VCaP (cell line): ENCODE data around the gene CERS6.

Experiments used
- H3K27ac ChIP-seq: fragments of 450-650 bp; 2 replicates; pipeline ENCODE4 v1.5.1; 2017
- TF ChIP-seq, protein P1 (sequence below): fragments of 450-650 bp; conservative IDR thresholded peaks from 2 replicates; pipeline ENCODE4 v1.5.1; 2017; ENCODE audit warnings: mild to moderate bottlenecking, moderate library complexity

CERS6 gene

DNA sequence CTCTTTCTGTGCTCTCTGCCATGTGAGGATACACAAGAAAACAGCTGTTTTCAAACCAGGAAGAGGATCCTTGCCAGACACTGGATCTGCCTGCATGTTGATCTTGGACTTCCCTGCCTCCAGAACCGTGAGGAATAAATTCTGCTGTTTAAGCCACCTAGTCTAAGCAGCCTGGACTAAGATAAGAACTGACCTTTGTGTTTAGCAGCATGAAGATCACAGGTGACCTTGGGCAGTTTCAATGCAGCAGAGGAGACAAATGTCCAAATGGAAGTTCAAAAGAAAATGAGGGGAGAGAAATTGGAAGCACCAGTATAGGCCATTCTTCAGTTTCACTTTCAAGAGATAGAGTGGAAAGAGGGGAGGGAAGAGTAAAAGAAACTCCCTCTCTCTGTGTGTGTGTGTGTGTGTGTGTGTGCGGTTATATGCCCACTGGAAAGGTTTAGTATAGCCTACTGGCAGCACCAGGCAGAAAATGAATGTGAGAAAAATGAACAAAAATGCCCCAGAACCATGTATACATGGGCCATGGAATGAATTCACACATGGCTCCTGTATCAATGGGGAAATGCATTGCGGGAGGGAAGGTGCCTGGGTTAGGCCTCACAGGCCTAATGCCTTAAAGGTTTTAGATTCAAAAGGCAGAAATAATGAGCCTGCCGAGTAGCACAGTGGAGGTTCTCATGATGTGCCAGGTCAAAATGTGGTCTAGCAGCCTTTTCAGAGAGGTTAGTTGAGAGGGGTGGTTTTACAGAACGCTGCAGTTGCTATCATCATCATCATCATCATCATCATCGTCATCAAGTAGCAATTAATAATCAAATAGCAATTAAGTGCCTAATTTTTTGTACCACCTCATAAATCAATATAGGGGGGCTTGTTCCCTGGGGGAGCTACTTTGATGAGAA, 1.1 kb upstream of the CERS6 start:
- TF ChIP-seq, protein P1, sequence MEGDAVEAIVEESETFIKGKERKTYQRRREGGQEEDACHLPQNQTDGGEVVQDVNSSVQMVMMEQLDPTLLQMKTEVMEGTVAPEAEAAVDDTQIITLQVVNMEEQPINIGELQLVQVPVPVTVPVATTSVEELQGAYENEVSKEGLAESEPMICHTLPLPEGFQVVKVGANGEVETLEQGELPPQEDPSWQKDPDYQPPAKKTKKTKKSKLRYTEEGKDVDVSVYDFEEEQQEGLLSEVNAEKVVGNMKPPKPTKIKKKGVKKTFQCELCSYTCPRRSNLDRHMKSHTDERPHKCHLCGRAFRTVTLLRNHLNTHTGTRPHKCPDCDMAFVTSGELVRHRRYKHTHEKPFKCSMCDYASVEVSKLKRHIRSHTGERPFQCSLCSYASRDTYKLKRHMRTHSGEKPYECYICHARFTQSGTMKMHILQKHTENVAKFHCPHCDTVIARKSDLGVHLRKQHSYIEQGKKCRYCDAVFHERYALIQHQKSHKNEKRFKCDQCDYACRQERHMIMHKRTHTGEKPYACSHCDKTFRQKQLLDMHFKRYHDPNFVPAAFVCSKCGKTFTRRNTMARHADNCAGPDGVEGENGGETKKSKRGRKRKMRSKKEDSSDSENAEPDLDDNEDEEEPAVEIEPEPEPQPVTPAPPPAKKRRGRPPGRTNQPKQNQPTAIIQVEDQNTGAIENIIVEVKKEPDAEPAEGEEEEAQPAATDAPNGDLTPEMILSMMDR: no peak
- H3K27ac ChIP-seq: peak overlapping the region; percentile 98

GRCh38 chr2:168456521-168457189, 583 bp downstream of the CERS6 start:
- TF ChIP-seq, protein P1: no peak
- H3K27ac ChIP-seq: peak overlapping the region; percentile 98

DNA sequence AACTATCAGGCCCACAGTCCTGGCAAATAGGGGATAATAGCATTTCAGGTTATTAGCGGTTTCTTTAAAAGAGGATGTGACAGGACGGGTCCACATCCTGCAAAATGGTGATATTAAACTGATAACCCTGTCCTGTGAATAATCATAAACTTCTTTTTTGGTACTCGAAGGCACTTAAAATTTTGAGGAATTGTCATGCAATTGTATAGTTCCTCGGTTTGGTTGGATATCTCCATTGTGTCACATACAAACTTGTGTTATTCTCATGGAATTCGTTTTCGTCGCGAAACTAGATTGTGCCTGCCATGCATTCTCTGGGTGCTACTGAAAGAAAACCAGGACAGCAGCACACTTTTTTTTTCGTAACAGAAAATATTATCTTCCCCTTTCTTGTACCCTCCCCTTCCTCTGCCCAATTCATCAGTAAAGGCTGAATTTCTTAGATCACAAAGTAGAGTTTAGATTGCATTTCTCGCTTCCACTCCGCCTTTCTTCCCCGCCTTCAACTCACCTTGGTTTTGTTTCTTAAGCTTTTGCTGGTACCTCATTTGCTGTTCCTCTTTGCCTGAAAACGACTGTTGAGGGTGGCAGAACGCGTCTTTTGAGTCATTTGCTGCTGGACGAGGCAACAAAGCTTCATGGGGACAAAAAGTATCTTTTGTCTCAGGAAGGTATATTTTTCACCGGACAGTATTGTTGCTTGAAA, 1.3 kb downstream of the CERS6 start:
- TF ChIP-seq, protein P1: no peak
- peak overlapping the region; percentile 98 for H3K27ac ChIP-seq

DNA sequence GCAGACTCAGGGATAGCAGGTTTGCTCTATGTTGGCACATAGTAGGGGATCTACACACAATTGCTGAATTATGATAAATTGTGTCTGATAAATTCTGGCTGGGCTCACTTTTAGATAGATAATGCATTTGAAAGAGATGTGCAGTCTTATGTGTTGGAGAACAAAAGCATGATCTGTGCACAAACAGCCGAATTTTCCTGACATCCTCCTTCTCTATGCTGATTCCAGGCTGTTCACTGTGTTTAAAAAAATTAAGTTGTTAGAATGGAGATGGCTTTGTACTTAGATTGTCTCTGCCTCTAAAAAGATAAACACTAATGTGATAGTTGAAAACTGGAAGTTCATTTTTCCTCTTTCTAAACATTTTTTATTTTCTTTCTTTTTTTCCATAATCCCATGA, 2.1 kb downstream of the CERS6 start:
- peak overlapping the region; percentile 98 for H3K27ac ChIP-seq
- TF ChIP-seq, protein P1: no peak

DNA sequence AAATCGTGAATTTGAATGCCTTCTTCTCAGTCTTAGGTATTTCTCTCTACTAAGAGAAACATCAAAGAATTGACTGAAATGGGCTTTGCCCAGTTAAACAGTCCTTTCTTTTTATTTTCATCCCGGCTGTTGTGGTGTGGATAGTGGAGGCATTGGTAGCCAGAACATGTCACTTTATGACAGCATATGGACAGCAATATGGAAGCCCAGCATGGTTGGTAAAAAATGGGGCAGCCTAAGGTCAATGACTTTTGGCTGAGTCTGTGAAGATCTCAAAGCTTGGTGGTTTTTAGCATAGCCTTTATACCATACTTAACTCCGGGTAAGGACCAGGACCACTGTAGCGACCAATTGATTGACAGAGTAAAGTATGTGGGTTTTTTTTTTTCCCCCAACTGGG, 3.2 kb downstream of the CERS6 start:
- TF ChIP-seq, protein P1: no peak
- H3K27ac ChIP-seq: no peak overlapping the region

- TF ChIP-seq, protein P1: no peak
- no peak overlapping the region for H3K27ac ChIP-seq
Measured at GRCh38 chr2:168460571-168460970, 4.5 kb downstream of the CERS6 start.
